ENCODE results near the gene CAPN2.

The CAPN2 gene

GRCh38 chr1:223771814-223772770 is 59.8 kb downstream of the CAPN2 start:
- no peak overlapping the region for H3K27ac ChIP-seq (replicated peaks)
- H3K27me3 ChIP-seq (ENCODE audit: insufficient read depth, poor library complexity, severe bottlenecking) = no peaks in the 10 kb centered on the region
- no peak overlapping the region for H3K4me3 ChIP-seq (replicated peaks; ENCODE audit: insufficient read depth, low read length)
- TF ChIP-seq GABPA (IDR thresholded peaks at IDR 0.05; ENCODE audit: low read depth) = no peak
- TF ChIP-seq REST (IDR thresholded peaks at IDR 0.05; ENCODE audit: insufficient replicate concordance, low read depth) = no peak
- TF ChIP-seq CTCF (IDR thresholded peaks at IDR 0.05; ENCODE audit: insufficient read depth, low read length) = no peak
- no peak for TF ChIP-seq SPI1 (IDR thresholded peaks at IDR 0.05; ENCODE audit: borderline replicate concordance, low read depth)
- TF ChIP-seq POLR2AphosphoS5 (IDR thresholded peaks at IDR 0.05; ENCODE audit: low read depth) = no peak
- DNase-seq (ENCODE audit: low read depth in 1 of 2, low spot score in 1 of 2) = no peak

- Histone ChIP-seq H3K27ac (replicated peaks) (no peak overlapping the region), H3K27me3 (ENCODE audit: insufficient read depth, poor library complexity, severe bottlenecking) (no peaks in the 10 kb centered on the region), H3K4me3 (replicated peaks; ENCODE audit: insufficient read depth, low read length) (no peak overlapping the region)
- DNase-seq (ENCODE audit: low read depth in 1 of 2, low spot score in 1 of 2) = no peak
- no peak for TF ChIP-seq POLR2AphosphoS5 (IDR thresholded peaks at IDR 0.05; ENCODE audit: low read depth)
These were observed 60.4 kb downstream of the CAPN2 start for GRCh38 chr1:223772771-223773160.

GRCh38 chr1:223774134-223774814 is 61.9 kb downstream of the CAPN2 start:
- no peak overlapping the region for H3K4me3 ChIP-seq (replicated peaks; ENCODE audit: insufficient read depth, low read length)
- no peak overlapping the region for H3K27ac ChIP-seq (replicated peaks)
- DNase-seq (ENCODE audit: low read depth in 1 of 2, low spot score in 1 of 2) = no peak
- TF ChIP-seq POLR2AphosphoS5 (IDR thresholded peaks at IDR 0.05; ENCODE audit: low read depth) = no peak
- no peak for TF ChIP-seq GABPA (IDR thresholded peaks at IDR 0.05; ENCODE audit: low read depth)
- no peak for TF ChIP-seq CTCF (IDR thresholded peaks at IDR 0.05; ENCODE audit: insufficient read depth, low read length)
- no peak for TF ChIP-seq REST (IDR thresholded peaks at IDR 0.05; ENCODE audit: insufficient replicate concordance, low read depth)
- TF ChIP-seq SPI1 (IDR thresholded peaks at IDR 0.05; ENCODE audit: borderline replicate concordance, low read depth) = no peak
- H3K27me3 ChIP-seq (ENCODE audit: insufficient read depth, poor library complexity, severe bottlenecking) = no peaks in the 10 kb centered on the region

- Histone ChIP-seq H3K27ac (replicated peaks) (no peak overlapping the region), H3K4me3 (replicated peaks; ENCODE audit: insufficient read depth, low read length) (no peak overlapping the region), H3K27me3 (ENCODE audit: insufficient read depth, poor library complexity, severe bottlenecking) (no peaks in the 10 kb centered on the region)
- no peak for DNase-seq (ENCODE audit: low read depth in 1 of 2, low spot score in 1 of 2)
- TF ChIP-seq GABPA (IDR thresholded peaks at IDR 0.05; ENCODE audit: low read depth) = no peak
- TF ChIP-seq REST (IDR thresholded peaks at IDR 0.05; ENCODE audit: insufficient replicate concordance, low read depth) = no peak
- no peak for TF ChIP-seq SPI1 (IDR thresholded peaks at IDR 0.05; ENCODE audit: borderline replicate concordance, low read depth)
- no peak for TF ChIP-seq CTCF (IDR thresholded peaks at IDR 0.05; ENCODE audit: insufficient read depth, low read length)
- TF ChIP-seq POLR2AphosphoS5 (IDR thresholded peaks at IDR 0.05; ENCODE audit: low read depth) = no peak
These were observed 62.7 kb downstream of the CAPN2 start for GRCh38 chr1:223775054-223775453.
